CD4-positive, CD25-positive, alpha-beta regulatory T cell (primary cell): ENCODE measurements around the gene BCAS1. TPM values are rescaled to one million over a fixed set of nuclear protein-coding genes. Genes with fewer than 3 reads are reported as not detected.

Source experiments
- ATAC-seq, 2 donors: fragments of 150-1000 bp; cut with Tn5 transposase; one replicate each; pipeline ENCODE4 v1.10.0; 2021; ENCODE audit warnings: low read depth in 2 of 2, moderate number of reproducible peaks in 2 of 2, moderate library complexity in 1 of 2
- DNase-seq, 3 donors: peaks; one replicate each; pipeline versions ENCODE4 v3.0.0 to v3.0.0-alpha.2; 2012 to 2022; ENCODE audit warnings: mixed read lengths in 1 of 3
- H3K27ac ChIP-seq: one replicate; pipeline ENCODE4 v1.7.0; 2013; ENCODE audit warnings: mild to moderate bottlenecking, low read length; ENCODE audit not compliant: insufficient read depth, poor library complexity, severe bottlenecking
- H3K27me3 ChIP-seq: one replicate; pipeline ENCODE4 v1.7.0; 2013; ENCODE audit warnings: low read length; ENCODE audit not compliant: control insufficient read depth, insufficient read depth
- H3K36me3 ChIP-seq: one replicate; pipeline ENCODE4 v1.7.0; 2013; ENCODE audit warnings: mild to moderate bottlenecking, low read length, moderate library complexity; ENCODE audit not compliant: control insufficient read depth, insufficient read depth
- H3K4me1 ChIP-seq: 2 replicates; pipeline ENCODE4 v1.7.0; 2013; ENCODE audit warnings: mild to moderate bottlenecking, low read length; ENCODE audit not compliant: insufficient read depth, control insufficient read depth, poor library complexity, severe bottlenecking
- H3K4me3 ChIP-seq: one replicate; pipeline ENCODE4 v1.7.0; 2013; ENCODE audit warnings: low read depth, mild to moderate bottlenecking, low read length, moderate library complexity
- H3K9me3 ChIP-seq, 2 experiments: 1 replicate in 1 of 2; 2 replicates in 1 of 2; pipeline ENCODE4 v1.7.0; 2013; ENCODE audit warnings: low read length in 2 of 2, mild to moderate bottlenecking in 1 of 2, moderate library complexity in 1 of 2; ENCODE audit not compliant: control insufficient read depth in 2 of 2
- H3K27ac Mint-ChIP-seq, 3 donors: one replicate each; pipeline ENCODE4 v1.8.0; 2020 to 2022; ENCODE audit warnings: mild to moderate bottlenecking in 3 of 3, mixed read lengths in 3 of 3, moderate library complexity in 2 of 3
- H3K27me3 Mint-ChIP-seq: one replicate; pipeline ENCODE4 v1.8.0; 2022; ENCODE audit warnings: mild to moderate bottlenecking, mixed read lengths
- H3K36me3 Mint-ChIP-seq: one replicate; pipeline ENCODE4 v1.8.0; 2020; ENCODE audit warnings: mixed read lengths
- H3K4me1 Mint-ChIP-seq, 4 donors: one replicate each; pipeline ENCODE4 v1.8.0; 2020 to 2022; ENCODE audit warnings: mixed read lengths in 4 of 4, mild to moderate bottlenecking in 1 of 4
- H3K4me3 Mint-ChIP-seq, 4 donors: one replicate each; pipeline ENCODE4 v1.8.0; 2020 to 2022; ENCODE audit warnings: mild to moderate bottlenecking in 4 of 4, mixed read lengths in 4 of 4, moderate library complexity in 3 of 4
- H3K9me3 Mint-ChIP-seq, 7 donors: one replicate each; pipeline ENCODE4 v1.8.0; 2020 to 2022; ENCODE audit warnings: mixed read lengths in 7 of 7, mild to moderate bottlenecking in 3 of 7, moderate library complexity in 2 of 7
- polyA plus RNA-seq, 4 donors: library from polyadenylated mRNA; unstranded; fragments of 300-500 nt; fragmentation: Illumina TruSeq; gene quantifications; one replicate each; pipeline ENCODE4 v1.2.3, GENCODE V29; 2021
- total RNA-seq: library from RNA; stranded (reverse); gene quantifications from one replicate; pipeline ENCODE4 v1.2.3, GENCODE V29; 2022

BCAS1 gene
- total and polyA plus RNA-seq, 5 donors from 2014 or later, result 0.81 to 17.3 (median 12.9) TPM

GRCh38 chr20:54029643-54030042 is 40.8 kb downstream of the BCAS1 start:
- Histone ChIP-seq H3K9me3 (peaks cover 0 to 4% of the 10 kb centered on the region in 2 experiments), H3K4me1 (no peaks in the 10 kb centered on the region), H3K27ac (no peak overlapping the region), H3K36me3 (no peaks in the 10 kb centered on the region), H3K4me3 (no peak overlapping the region), H3K27me3 (no peaks in the 10 kb centered on the region)
- Mint-ChIP-seq H3K27ac (no peak overlapping the region), H3K4me3 (no peak overlapping the region), H3K9me3 (peaks cover 0 to 20% (median 7%) of the 10 kb centered on the region in 7 donors), H3K27me3 (peaks cover 4% of the 10 kb centered on the region), H3K4me1 (peaks cover 0 to 11% (median 6%) of the 10 kb centered on the region in 4 donors), H3K36me3 (peaks cover 4% of the 10 kb centered on the region)
- ATAC-seq (no peak), DNase-seq (no peak)

GRCh38 chr20:54029176-54029575 is 41.2 kb downstream of the BCAS1 start:
- peaks cover 0 to 20% (median 7%) of the 10 kb centered on the region in 7 donors for H3K9me3 Mint-ChIP-seq
- Histone ChIP-seq H3K36me3 (no peaks in the 10 kb centered on the region), H3K4me3 (no peak overlapping the region), H3K9me3 (peaks cover 0 to 4% of the 10 kb centered on the region in 2 experiments), H3K27me3 (no peaks in the 10 kb centered on the region), H3K27ac (no peak overlapping the region), H3K4me1 (no peaks in the 10 kb centered on the region)
- no peak overlapping the region for H3K4me3 Mint-ChIP-seq
- peaks cover 7% of the 10 kb centered on the region for H3K36me3 Mint-ChIP-seq
- no peak for DNase-seq
- ATAC-seq, result no peak
- peaks cover 4% of the 10 kb centered on the region for H3K27me3 Mint-ChIP-seq
- H3K27ac Mint-ChIP-seq, result no peak overlapping the region
- peaks cover 0 to 6% (median 2%) of the 10 kb centered on the region in 4 donors for H3K4me1 Mint-ChIP-seq

GRCh38 chr20:54028276-54029011 is 42.0 kb downstream of the BCAS1 start:
- DNase-seq (no peak), ATAC-seq (no peak)
- Histone ChIP-seq H3K4me3 (no peak overlapping the region), H3K27me3 (no peaks in the 10 kb centered on the region), H3K4me1 (no peaks in the 10 kb centered on the region), H3K9me3 (peaks cover 0 to 4% of the 10 kb centered on the region in 2 experiments), H3K27ac (no peak overlapping the region), H3K36me3 (no peaks in the 10 kb centered on the region)
- no peak overlapping the region for H3K4me3 Mint-ChIP-seq
- H3K27ac Mint-ChIP-seq, result no peak overlapping the region
- peaks cover 0 to 2% (median 0%) of the 10 kb centered on the region in 4 donors for H3K4me1 Mint-ChIP-seq
- peaks cover 4% of the 10 kb centered on the region for H3K27me3 Mint-ChIP-seq
- peaks cover 0 to 20% (median 7%) of the 10 kb centered on the region in 7 donors for H3K9me3 Mint-ChIP-seq
- peaks cover 7% of the 10 kb centered on the region for H3K36me3 Mint-ChIP-seq

- peaks cover 7% of the 10 kb centered on the region for H3K36me3 Mint-ChIP-seq
- H3K9me3 Mint-ChIP-seq, result peaks cover 0 to 17% (median 3%) of the 10 kb centered on the region in 7 donors
- H3K27me3 Mint-ChIP-seq, result no peaks in the 10 kb centered on the region
- Histone ChIP-seq H3K4me3 (no peak overlapping the region), H3K36me3 (no peaks in the 10 kb centered on the region), H3K27me3 (no peaks in the 10 kb centered on the region), H3K27ac (no peak overlapping the region), H3K9me3 (peaks cover 0 to 4% of the 10 kb centered on the region in 2 experiments), H3K4me1 (no peaks in the 10 kb centered on the region)
- no peak for ATAC-seq
- DNase-seq, result no peak
- peaks cover 0 to 2% (median 0%) of the 10 kb centered on the region in 4 donors for H3K4me1 Mint-ChIP-seq
- no peak overlapping the region for H3K4me3 Mint-ChIP-seq
- H3K27ac Mint-ChIP-seq, result no peak overlapping the region
These were observed 42.7 kb downstream of the BCAS1 start for GRCh38 chr20:54027704-54028103.

- Mint-ChIP-seq H3K4me3 (no peak overlapping the region), H3K27me3 (no peaks in the 10 kb centered on the region), H3K27ac (no peak overlapping the region), H3K36me3 (peaks cover 7% of the 10 kb centered on the region), H3K9me3 (peaks cover 0 to 6% (median under 1%) of the 10 kb centered on the region in 7 donors), H3K4me1 (peaks cover 0 to 2% (median 0%) of the 10 kb centered on the region in 4 donors)
- ATAC-seq (no peak), DNase-seq (no peak)
- Histone ChIP-seq H3K36me3 (no peaks in the 10 kb centered on the region), H3K27ac (no peak overlapping the region), H3K4me1 (no peaks in the 10 kb centered on the region), H3K9me3 (no peaks in the 10 kb centered on the region), H3K4me3 (no peak overlapping the region), H3K27me3 (no peaks in the 10 kb centered on the region)
These were observed 43.9 kb downstream of the BCAS1 start for GRCh38 chr20:54026295-54027064.

- Mint-ChIP-seq H3K27ac (no peak overlapping the region), H3K4me3 (no peak overlapping the region), H3K27me3 (no peaks in the 10 kb centered on the region), H3K4me1 (peaks cover 0 to 2% (median 0%) of the 10 kb centered on the region in 4 donors), H3K36me3 (peaks cover 5% of the 10 kb centered on the region), H3K9me3 (peaks cover 0 to 3% (median 1%) of the 10 kb centered on the region in 7 donors)
- Histone ChIP-seq H3K9me3 (no peaks in the 10 kb centered on the region), H3K27me3 (no peaks in the 10 kb centered on the region), H3K36me3 (no peaks in the 10 kb centered on the region), H3K4me1 (no peaks in the 10 kb centered on the region), H3K27ac (no peak overlapping the region), H3K4me3 (no peak overlapping the region)
- DNase-seq, result no peak
- no peak for ATAC-seq
These were observed 45.1 kb downstream of the BCAS1 start for GRCh38 chr20:54025251-54025771.

GRCh38 chr20:54023406-54023805 is 47.0 kb downstream of the BCAS1 start:
- H3K4me3 Mint-ChIP-seq, result no peak overlapping the region
- H3K27ac Mint-ChIP-seq, result no peak overlapping the region
- Histone ChIP-seq H3K4me1 (no peaks in the 10 kb centered on the region), H3K36me3 (no peaks in the 10 kb centered on the region), H3K27ac (no peak overlapping the region), H3K27me3 (no peaks in the 10 kb centered on the region), H3K4me3 (no peak overlapping the region), H3K9me3 (no peaks in the 10 kb centered on the region)
- ATAC-seq (no peak), DNase-seq (no peak)
- H3K9me3 Mint-ChIP-seq, result peaks cover 0 to 3% (median 0%) of the 10 kb centered on the region in 7 donors
- no peaks in the 10 kb centered on the region for H3K27me3 Mint-ChIP-seq
- peaks cover 0 to 2% (median 0%) of the 10 kb centered on the region in 4 donors for H3K4me1 Mint-ChIP-seq
- peaks cover 3% of the 10 kb centered on the region for H3K36me3 Mint-ChIP-seq
